Astrocyte of the spinal cord (primary cell): Measurements from ENCODE around the gene ABAT.
A peak's percentile ranks its signal among the peaks of the same experiment; 100 is the strongest.
"Not testable (repeated sequence)": the region's sequence is repeated elsewhere in the genome, so short reads cannot be mapped to it uniquely, and the experiment has no call there.

ENCODE experiments used
- DNase-seq: peaks from one replicate; pipeline ENCODE4 v3.0.0; 2011; ENCODE audit warnings: low read depth, low spot score
- H3K4me3 ChIP-seq: 2 replicates; pipeline ENCODE4 v1.5.1; 2011; ENCODE audit warnings: low read depth, mild to moderate bottlenecking, low read length, moderate library complexity
- in situ Hi-C: cut with HindIII; loops from 2 replicates; pipeline ENCODE4 v1.10.0; 2017; ENCODE audit warnings: low sequenced_read_pairs
- TF ChIP-seq, protein P1 (sequence below): IDR thresholded peaks from 2 replicates; pipeline ENCODE4 v1.5.1; 2012; ENCODE audit warnings: low read depth, mild to moderate bottlenecking, low read length, inconsistent platforms

Gene ABAT

DNA sequence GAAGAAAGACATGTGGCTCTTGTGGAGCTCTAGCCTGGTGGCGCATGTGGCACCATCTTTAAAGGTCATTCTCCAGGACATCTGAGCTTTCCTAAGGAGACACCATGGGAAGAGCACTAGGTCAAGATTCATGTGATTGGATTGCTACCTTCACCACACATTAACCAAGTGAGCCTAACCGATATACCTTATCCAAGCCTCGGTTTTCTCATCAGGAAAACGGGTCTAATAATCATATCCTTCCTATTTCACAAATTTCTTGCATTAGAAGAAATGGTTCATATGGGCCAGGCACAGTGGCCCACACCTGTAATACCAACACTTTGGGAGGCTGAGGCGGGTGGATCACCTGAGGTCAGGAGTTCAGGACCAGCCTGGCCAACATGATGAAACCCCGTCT lies 64.7 kb downstream of the ABAT start:
- no peak overlapping the region for H3K4me3 ChIP-seq
- no peak for DNase-seq
- TF ChIP-seq, protein P1, sequence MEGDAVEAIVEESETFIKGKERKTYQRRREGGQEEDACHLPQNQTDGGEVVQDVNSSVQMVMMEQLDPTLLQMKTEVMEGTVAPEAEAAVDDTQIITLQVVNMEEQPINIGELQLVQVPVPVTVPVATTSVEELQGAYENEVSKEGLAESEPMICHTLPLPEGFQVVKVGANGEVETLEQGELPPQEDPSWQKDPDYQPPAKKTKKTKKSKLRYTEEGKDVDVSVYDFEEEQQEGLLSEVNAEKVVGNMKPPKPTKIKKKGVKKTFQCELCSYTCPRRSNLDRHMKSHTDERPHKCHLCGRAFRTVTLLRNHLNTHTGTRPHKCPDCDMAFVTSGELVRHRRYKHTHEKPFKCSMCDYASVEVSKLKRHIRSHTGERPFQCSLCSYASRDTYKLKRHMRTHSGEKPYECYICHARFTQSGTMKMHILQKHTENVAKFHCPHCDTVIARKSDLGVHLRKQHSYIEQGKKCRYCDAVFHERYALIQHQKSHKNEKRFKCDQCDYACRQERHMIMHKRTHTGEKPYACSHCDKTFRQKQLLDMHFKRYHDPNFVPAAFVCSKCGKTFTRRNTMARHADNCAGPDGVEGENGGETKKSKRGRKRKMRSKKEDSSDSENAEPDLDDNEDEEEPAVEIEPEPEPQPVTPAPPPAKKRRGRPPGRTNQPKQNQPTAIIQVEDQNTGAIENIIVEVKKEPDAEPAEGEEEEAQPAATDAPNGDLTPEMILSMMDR: no peak
- in situ Hi-C loops: no loop called here

DNA sequence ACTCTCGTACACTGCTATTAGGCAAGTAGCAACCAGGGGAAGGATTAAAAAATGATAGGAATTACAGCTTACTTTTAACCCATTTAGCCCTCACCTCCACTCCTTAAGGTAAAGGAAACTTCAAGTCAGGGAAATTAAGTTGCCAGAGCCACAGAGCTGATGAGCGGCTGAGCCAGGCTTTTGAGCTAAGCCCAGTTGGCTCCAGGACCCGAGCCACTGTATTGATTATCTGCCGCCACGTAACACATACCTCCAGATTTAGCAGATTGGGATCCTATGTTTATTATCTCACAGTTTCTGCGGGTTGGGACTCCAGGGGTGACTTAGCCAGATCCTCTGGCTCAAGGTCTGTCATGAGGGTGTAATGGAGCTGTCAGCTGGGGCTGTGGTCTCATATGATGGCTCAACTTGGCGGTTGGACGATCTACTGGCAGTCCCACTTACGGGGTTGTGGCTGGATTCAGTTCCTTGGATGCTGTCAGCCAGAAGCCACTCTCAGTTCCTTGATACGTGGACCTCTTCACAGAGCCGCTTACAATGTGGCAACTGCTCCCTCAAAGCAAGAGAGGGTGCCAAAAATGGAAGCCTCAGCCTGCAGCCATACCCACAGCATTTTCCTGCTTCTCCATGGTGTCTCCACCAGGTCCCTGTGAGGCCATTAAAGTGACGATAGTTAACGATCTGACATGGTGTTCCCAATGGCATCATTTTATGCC lies 65.7 kb downstream of the ABAT start:
- DNase-seq: no peak
- H3K4me3 ChIP-seq: no peak overlapping the region
- TF ChIP-seq, protein P1: no peak
- in situ Hi-C loops: no loop called here

DNA sequence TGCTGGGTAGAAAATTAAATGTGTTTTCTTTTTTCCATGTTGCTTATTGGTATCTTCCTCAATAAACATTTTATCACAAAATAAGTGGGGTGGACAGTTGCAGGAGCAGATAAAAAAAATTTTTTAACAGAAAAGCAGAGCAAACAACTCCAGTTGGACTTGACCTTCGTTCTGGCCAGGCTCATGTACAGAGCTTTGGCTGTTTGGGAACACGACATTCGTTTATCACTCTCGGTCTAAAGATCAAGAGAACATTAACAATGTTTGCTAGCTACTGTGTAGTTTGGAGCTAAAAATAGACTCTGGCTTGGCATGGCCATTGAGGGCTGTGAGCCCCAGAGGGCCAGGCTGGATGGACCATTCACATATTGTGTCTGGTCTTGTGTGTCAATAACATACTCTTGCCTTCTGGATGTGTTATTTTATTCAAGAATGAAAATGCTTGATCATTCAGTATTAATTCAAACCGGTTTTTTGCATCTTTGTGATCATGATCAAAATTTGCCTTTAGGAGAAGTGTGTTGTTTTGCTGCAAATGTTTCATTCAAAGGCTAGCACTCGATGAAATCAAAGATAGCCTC lies 66.4 kb downstream of the ABAT start:
- no peak for DNase-seq
- in situ Hi-C loops: no loop called here
- no peak overlapping the region for H3K4me3 ChIP-seq
- TF ChIP-seq, protein P1: no peak

DNA sequence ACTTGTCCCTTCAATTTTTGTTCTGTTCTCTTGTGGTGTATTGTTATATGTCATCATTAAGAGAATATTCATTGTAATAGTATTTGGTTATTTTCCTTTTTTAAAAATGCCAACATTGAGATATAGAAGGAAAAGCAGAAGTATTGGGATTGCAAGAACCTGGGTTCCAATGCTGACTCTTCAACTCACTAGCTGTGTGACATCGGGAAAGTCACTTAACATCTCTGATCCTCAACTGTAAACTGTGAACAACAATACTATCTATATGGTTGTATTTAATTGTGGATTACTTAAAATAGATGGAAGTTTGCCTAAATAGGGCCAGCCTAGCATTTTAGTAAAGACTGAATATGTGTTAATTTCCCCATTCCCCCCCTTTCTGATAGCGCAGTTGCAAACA lies 67.2 kb downstream of the ABAT start:
- no peak overlapping the region for H3K4me3 ChIP-seq
- in situ Hi-C loops: no loop called here
- DNase-seq: no peak
- TF ChIP-seq, protein P1: no peak

DNA sequence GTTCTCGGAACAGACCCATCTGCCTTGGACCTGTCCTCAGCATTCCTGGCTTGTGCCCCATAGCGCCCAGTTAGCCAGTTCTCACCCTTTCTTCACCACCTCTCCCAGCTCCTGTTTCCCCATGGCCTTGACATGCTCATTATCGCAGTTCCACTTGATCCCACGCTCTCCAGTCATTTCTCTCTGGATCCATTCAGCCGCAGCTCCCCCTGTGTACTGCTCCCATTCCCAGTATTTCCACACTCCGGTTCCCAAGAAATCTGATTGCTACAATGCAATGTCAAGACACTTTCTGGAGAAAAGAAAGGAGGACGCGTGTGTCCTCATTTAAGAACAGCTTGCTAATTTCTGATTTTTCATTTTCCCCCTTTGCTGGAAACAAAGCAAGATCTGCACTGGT lies 67.7 kb downstream of the ABAT start:
- TF ChIP-seq, protein P1: no peak
- in situ Hi-C loops: no loop called here
- no peak overlapping the region for H3K4me3 ChIP-seq
- no peak for DNase-seq

DNA sequence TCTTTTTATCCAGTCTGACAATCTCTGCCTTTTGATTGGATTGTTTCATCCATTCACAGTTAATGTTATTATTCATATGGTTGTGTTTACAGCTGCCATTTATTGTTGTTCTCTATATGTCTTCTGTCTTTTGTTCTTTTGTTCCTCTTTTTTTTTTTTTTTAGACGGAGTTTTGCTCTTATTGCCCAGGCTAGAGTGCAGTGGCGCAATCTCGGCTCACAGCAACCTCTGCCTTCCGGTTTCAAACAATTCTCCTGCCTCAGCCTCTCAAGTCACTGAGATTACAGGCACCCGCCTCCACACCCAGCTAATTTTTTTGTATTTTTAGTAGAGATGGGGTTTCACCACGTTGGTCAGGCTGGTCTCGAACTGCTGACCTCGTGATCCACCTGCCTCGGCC lies 74.5 kb downstream of the ABAT start:
- DNase-seq, H3K4me3 ChIP-seq, in situ Hi-C loops: not testable (repeated sequence)

DNA sequence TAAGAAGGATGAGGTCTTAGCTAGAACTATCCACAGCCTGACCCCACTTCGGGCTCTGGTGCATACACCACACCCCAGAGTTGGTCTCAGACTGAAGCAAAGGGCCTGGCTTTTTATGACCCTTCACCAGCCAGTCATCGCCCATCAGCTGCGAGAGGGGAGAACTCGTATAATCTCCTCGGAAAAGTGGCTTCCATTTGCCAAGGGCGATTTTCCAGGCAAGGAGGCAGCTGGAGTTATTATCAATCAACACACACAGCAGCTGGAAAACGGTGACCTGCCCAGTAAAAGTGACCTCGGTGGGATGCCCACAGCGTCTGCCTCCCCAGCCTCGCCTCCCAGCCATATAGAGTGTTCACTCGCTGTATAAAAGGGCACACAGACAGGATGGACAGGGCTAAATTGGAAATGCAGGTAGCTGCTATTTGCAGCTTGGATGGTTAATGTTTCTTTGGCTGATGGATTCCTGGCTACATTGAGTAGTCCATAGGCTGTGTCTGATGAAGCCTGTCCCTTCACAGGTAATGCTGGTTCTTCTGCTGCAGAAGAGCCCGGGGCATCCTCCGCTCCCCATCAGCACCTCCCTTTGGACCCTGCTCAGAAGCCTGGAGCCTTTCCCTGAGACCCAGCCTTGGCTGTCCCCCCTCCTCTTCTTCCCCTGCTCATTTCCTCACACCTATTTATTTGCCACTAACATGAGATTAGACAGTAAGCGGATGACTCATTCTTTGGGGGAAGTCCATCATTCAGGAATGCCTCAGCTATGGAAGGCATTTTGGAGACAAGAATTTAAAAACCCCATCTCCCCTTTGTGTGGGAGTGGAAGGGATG lies 77.3 kb downstream of the ABAT start:
- DNase-seq: peak; percentile 53
- TF ChIP-seq, protein P1: no peak
- in situ Hi-C loops: no loop called here
- no peak overlapping the region for H3K4me3 ChIP-seq
